Small intestine (tissue), 16 donors: ENCODE measurements around the gene C1orf105. TPM values are rescaled to one million over a fixed set of nuclear protein-coding genes. Genes with fewer than 3 reads are reported as not detected.
"Not testable (repeated sequence)": the region's sequence is repeated elsewhere in the genome, so short reads cannot be mapped to it uniquely, and the experiment has no call there.

Source experiments
- DNase-seq, 2 donors: peaks; one replicate each; pipeline versions ENCODE4 v3.0.0 to v3.0.0-alpha.2; 2013
- FAIRE-seq: peaks from 2 replicates; lab custom pipeline; 2012; peaks lifted over from hg19 to GRCh38; lab: Jason Lieb, UNC
- H3K27ac ChIP-seq, 3 donors: one replicate each; pipeline ENCODE4 v1.5.1; 2013; ENCODE audit warnings: low read length in 2 of 3, mild to moderate bottlenecking in 2 of 3, control low read depth in 1 of 3, inconsistent platforms in 1 of 3, low read depth in 1 of 3, moderate library complexity in 1 of 3
- H3K27me3 ChIP-seq, 3 donors: one replicate each; pipeline ENCODE4 v1.6.1; 2013; ENCODE audit warnings: low read length in 3 of 3, inconsistent platforms in 1 of 3; ENCODE audit not compliant: control insufficient read depth in 3 of 3, insufficient read depth in 3 of 3
- H3K36me3 ChIP-seq, 3 donors: one replicate each; pipeline ENCODE4 v1.6.1; 2013; ENCODE audit warnings: low read length in 3 of 3, inconsistent platforms in 1 of 3, low read depth in 1 of 3, mild to moderate bottlenecking in 1 of 3, moderate library complexity in 1 of 3; ENCODE audit not compliant: control insufficient read depth in 3 of 3, insufficient read depth in 2 of 3
- H3K4me1 ChIP-seq, 3 donors: one replicate each; pipeline ENCODE4 v1.6.1; 2013; ENCODE audit warnings: low read length in 2 of 3, inconsistent platforms in 1 of 3, low read depth in 1 of 3, mild to moderate bottlenecking in 1 of 3, moderate library complexity in 1 of 3; ENCODE audit not compliant: control insufficient read depth in 3 of 3, insufficient read depth in 2 of 3
- H3K4me3 ChIP-seq, 3 donors: one replicate each; pipeline ENCODE4 v1.5.1; 2013; ENCODE audit warnings: low read length in 3 of 3, control low read depth in 1 of 3, inconsistent platforms in 1 of 3, low read depth in 1 of 3, mild to moderate bottlenecking in 1 of 3, moderate library complexity in 1 of 3
- H3K9me3 ChIP-seq, 2 donors: one replicate each; pipeline ENCODE4 v1.6.1; 2013; ENCODE audit warnings: low read depth in 1 of 2, low read length in 1 of 2; ENCODE audit not compliant: control insufficient read depth in 2 of 2, insufficient read depth in 1 of 2
- WGBS, 3 donors: extraction: QIAGEN DNeasy Blood & Tissue Kit; methylation state at CpG; one replicate each; pipeline ENCODE4 v1.1.7; 2013; 5-methylcytosine and 5-hydroxymethylcytosine counted together
- long read RNA-seq, 10 donors: transcript quantifications; one replicate each; lab custom pipeline, GENCODE V29; 2026
- polyA plus RNA-seq, 4 donors: library from polyadenylated mRNA; stranded (reverse) in 3 of 4; unstranded in 1 of 4; fragments of 200-250 nt in 3 of 4; fragments of 120-200 nt in 1 of 4; gene quantifications; one replicate each; pipeline versions ENCODE4 v1.2.1 to v1.2.3, GENCODE V29; 2013
- donor health status: healthy with polysubstance abuse.
- donor health status: control.
- donor health status: control.
- donor health status: Bipolar disorder and iron deficiency.
- donor health status: healthy.

The C1orf105 gene, protein sequence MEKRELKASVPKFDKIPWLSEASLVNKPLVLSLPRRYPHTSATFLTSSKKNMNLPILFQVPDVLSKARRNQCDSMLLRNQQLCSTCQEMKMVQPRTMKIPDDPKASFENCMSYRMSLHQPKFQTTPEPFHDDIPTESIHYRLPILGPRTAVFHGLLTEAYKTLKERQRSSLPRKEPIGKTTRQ
- 1 to 10 TPM in 1 of 4 donors, under 1 TPM in 2, not detected in 1; 0.10 to 1.1 (median 0.99) TPM for polyA plus RNA-seq
- long read RNA-seq, donor 1, result 0 reads
- long read RNA-seq, donor 2, partial matches to known transcripts, result 0 of 1 reads
- long read RNA-seq, donor 2, other reads (novel, unspliced or antisense), result 0 of 1 reads
- long read RNA-seq, donor 3, partial matches to known transcripts, result 0 of 1 reads
- long read RNA-seq, donor 3, other reads (novel, unspliced or antisense), result 0 of 1 reads
- long read RNA-seq, donor 4, result 0 reads
- long read RNA-seq, donor 5, result 0 reads
- long read RNA-seq, donor 6, partial matches to known transcripts, result 0 of 2 reads
- long read RNA-seq, donor 6, other reads (novel, unspliced or antisense), result 0 of 2 reads
- long read RNA-seq, donor 7, result 0 reads
- long read RNA-seq, donor 8, transcript C1orf105-201 (5 exons, 888 nt), result major isoform, 5 of 5 reads
- long read RNA-seq, donor 8, partial matches to known transcripts, result 0 of 5 reads
- long read RNA-seq, donor 8, other reads (novel, unspliced or antisense), result 0 of 5 reads
- long read RNA-seq, donor 9, result 0 reads
- long read RNA-seq, donor 10, result 0 reads

DNA sequence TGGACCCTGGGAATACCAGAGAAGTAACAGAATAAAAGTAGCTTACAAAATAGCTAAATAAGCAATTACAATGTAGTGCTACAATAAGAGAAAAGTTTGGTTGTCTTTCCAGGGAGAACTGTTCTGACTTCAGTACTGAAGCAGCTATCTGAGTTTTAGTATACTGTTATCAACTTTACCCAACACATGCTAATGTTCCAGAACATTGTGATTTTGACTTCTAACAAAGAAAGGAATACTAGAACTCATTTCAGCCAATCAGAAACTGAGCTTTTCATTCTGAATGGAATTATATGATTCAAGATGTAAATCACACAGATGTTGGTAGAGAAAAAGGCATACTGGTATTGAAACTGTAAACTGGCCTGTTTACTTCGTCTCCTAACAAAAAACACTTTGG is at the start of gene C1orf105:
TSS of gene C1orf105 (plus strand) at position 301 of the 400 bp plus-strand sequence. CDS start 201 bp downstream, outside the sequence.
- Histone ChIP-seq H3K4me1 (no peaks in the 10 kb centered on the region), H3K36me3 (no peaks in the 10 kb centered on the region), H3K27ac (no peak within 1 kb of the TSS), H3K4me3 (no peak within 1 kb of the TSS), H3K9me3 (no peaks in the 10 kb centered on the region), H3K27me3 (no peaks in the 10 kb centered on the region)
- 81 to 86% (median 86%) methylated on average over 1 of the region's 1 CpG for WGBS, 3 donors
- DNase-seq, result no peak
- FAIRE-seq, result no peak

- WGBS, 3 donors, result 93 to 97% (median 95%) methylated on average over 1 of the region's 3 CpGs
- H3K4me3 ChIP-seq, H3K36me3 ChIP-seq, H3K9me3 ChIP-seq, FAIRE-seq, H3K27me3 ChIP-seq, DNase-seq, H3K27ac ChIP-seq, H3K4me1 ChIP-seq: not testable (repeated sequence)
Measured at GRCh38 chr1:172371646-172372045, 48.8 kb upstream of the C1orf105 start.

DNA sequence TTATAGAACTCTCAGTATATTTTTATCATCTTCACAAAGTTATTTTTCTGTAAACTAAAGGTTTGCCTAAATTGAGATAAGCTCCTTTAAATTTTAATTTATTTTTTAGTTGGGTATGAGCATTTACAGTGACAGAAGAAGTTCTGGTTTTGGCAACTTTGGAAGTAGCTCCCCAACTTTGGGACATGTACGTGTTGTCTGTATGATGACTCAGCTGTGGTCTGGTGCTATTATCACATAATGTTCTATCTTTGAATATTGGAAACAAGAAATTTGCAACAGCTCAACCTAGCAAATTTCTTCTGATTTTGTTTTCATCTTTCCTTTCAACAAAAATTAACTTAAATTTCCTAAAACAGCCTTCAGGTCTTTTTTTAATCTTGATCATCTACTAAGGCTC is 46.6 kb upstream of the C1orf105 start:
- Histone ChIP-seq H3K9me3 (no peaks in the 10 kb centered on the region), H3K4me3 (no peak overlapping the region), H3K4me1 (no peaks in the 10 kb centered on the region), H3K27ac (no peak overlapping the region), H3K36me3 (no peaks in the 10 kb centered on the region), H3K27me3 (no peaks in the 10 kb centered on the region)
- DNase-seq (no peak), FAIRE-seq (no peak)
- 69 to 86% (median 72%) methylated on average over 1 of the region's 1 CpG for WGBS, 3 donors

- WGBS, 3 donors, result 70 to 80% (median 78%) methylated on average over 2 of the region's 2 CpGs
- FAIRE-seq (no peak), DNase-seq (no peak)
- no peaks in the 10 kb centered on the region for H3K27me3 ChIP-seq
- H3K9me3 ChIP-seq, result no peaks in the 10 kb centered on the region
- H3K36me3 ChIP-seq, result no peaks in the 10 kb centered on the region
- no peaks in the 10 kb centered on the region for H3K4me1 ChIP-seq
- no peak overlapping the region for H3K4me3 ChIP-seq
- H3K27ac ChIP-seq, result no peak overlapping the region
Measured at GRCh38 chr1:172375211-172375631, 45.3 kb upstream of the C1orf105 start.

- no peaks in the 10 kb centered on the region for H3K4me1 ChIP-seq
- no peaks in the 10 kb centered on the region for H3K36me3 ChIP-seq
- WGBS, 3 donors, result 54 to 84% (median 75%) methylated on average over 2 of the region's 2 CpGs
- no peak overlapping the region for H3K4me3 ChIP-seq
- H3K27me3 ChIP-seq, result no peaks in the 10 kb centered on the region
- no peak for FAIRE-seq
- no peak for DNase-seq
- H3K27ac ChIP-seq, result no peak overlapping the region
- no peaks in the 10 kb centered on the region for H3K9me3 ChIP-seq
Measured at GRCh38 chr1:172376431-172376830, 44.1 kb upstream of the C1orf105 start.

- no peak for FAIRE-seq
- no peak for DNase-seq
- H3K4me3 ChIP-seq, result no peak overlapping the region
- no peaks in the 10 kb centered on the region for H3K4me1 ChIP-seq
- H3K9me3 ChIP-seq, result no peaks in the 10 kb centered on the region
- H3K36me3 ChIP-seq, result no peaks in the 10 kb centered on the region
- no peak overlapping the region for H3K27ac ChIP-seq
- no peaks in the 10 kb centered on the region for H3K27me3 ChIP-seq
Measured at GRCh38 chr1:172377565-172377964, 42.9 kb upstream of the C1orf105 start.

DNA sequence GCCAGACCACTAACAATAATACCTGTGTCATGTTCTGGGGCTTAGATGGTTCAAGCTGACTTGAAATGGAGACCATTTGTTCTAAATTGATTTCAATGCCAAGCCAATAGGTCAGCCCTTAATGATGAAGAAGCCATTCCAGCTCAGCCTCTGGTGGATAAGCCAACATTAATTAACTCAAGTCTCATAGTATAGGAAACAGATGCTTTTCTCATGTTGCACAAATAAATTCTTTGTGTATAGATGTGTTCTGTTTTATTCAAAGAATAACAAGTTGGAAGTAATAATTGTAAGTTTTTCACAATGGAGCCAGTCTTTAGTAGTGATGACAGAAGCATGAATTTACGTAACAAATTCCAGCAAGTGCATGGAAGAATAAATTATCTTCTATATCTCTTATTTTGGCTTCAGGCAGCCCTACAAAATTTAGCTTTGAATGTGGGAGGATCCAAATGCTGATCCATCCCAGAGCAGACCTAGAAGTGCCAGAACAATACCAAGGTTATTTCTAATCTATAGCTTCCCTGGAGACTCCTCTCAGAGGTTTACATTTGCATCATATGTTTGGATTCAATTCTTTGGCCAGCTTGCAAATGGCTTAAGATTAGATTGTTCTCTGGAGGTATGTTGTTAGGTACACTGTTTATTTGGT is 42.2 kb upstream of the C1orf105 start:
- DNase-seq (no peak), FAIRE-seq (no peak)
- H3K27ac ChIP-seq, result no peak overlapping the region
- H3K27me3 ChIP-seq, result no peaks in the 10 kb centered on the region
- H3K4me3 ChIP-seq, result no peak overlapping the region
- no peaks in the 10 kb centered on the region for H3K36me3 ChIP-seq
- 90 to 100% (median 98%) methylated on average over 1 of the region's 1 CpG for WGBS, 3 donors
- H3K9me3 ChIP-seq, result no peaks in the 10 kb centered on the region
- no peaks in the 10 kb centered on the region for H3K4me1 ChIP-seq

DNA sequence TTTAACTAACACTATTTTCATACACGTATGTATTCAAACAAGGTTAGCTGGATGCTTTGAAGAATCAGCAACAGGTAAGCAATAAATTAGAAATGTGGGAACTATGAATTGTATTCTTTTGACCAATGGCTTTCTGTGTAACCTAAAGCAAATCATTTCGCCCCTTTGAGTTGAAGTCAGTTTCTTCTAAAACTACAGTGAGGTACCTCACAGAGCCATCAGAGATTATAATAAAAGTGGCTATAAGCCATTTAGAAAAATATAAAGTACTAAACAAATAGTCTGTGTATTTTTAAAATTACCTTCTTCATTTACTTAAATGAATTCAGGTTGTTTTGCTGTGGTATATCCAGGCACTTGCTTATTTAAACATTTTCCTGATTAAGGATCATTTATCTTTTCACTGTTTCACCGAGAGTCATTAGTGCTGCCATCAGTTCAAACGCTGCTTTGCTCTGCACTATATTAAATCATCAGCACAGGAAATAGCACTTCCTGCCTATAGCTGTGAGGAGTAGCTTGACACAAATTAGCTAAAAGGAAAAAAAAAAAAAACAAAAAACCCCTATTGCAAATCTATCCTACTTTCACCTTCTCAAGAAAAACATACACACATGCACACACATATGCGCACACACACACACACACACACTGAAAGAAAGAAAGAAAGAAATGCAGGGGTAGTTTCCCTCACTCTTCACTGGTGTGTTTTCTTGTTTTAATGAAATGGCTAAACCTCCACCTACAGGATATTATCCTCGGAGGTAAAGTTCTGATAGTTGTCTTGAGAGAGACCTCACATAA is 39.8 kb upstream of the C1orf105 start:
- FAIRE-seq (no peak), DNase-seq (peak; percentile 13 to 37)
- H3K36me3 ChIP-seq, result no peaks in the 10 kb centered on the region
- H3K27me3 ChIP-seq, result no peaks in the 10 kb centered on the region
- no peak overlapping the region for H3K4me3 ChIP-seq
- 39 to 50% (median 46%) methylated on average over 6 of the region's 6 CpGs for WGBS, 3 donors
- peak overlapping the region in 1 of 3 donors; percentile 1 for H3K27ac ChIP-seq
- H3K4me1 ChIP-seq, result no peaks in the 10 kb centered on the region
- H3K9me3 ChIP-seq, result no peaks in the 10 kb centered on the region
